ENCODE results near the gene IGLL1. TPM values are rescaled to one million over a fixed set of nuclear protein-coding genes. Genes with fewer than 3 reads are reported as not detected.
A peak's percentile ranks its signal among the peaks of the same experiment; 100 is the strongest.
"Not testable (repeated sequence)": the region's sequence is repeated elsewhere in the genome, so short reads cannot be mapped to it uniquely, and the experiment has no call there.

Gene IGLL1
- polyA plus RNA-seq, 3 donors from 2014 or later = not detected

- H3K4me1 Mint-ChIP-seq = peaks cover 0 to 3% of the 10 kb centered on the region in 2 donors
- no peak for DNase-seq
Measured at GRCh38 chr22:23604939-23605712, 25.0 kb upstream of the IGLL1 start.

DNA sequence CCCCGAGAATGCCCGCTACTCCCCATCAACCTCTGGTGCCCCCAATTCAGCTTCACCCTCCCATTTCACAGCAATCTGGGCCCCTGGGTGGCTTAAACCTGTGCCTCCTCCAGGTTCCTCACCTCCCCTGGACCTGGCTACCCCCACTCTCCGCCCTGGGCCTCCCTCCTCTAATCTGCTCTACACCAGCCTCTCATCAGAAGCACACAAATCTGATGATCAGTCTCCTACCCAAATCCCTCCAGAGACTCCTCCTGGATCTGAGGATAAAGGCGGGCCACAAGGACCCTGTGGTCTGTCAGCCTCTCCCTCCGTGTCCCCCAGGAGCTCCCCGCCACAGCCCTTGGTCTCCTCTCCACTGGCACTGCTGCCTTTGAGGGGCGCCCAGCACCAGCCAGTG is 23.2 kb upstream of the IGLL1 start:
- Mint-ChIP-seq H3K27ac (no peak overlapping the region), H3K4me3 (no peak overlapping the region), H3K4me1 (no peaks in the 10 kb centered on the region), H3K9me3 (no peaks in the 10 kb centered on the region), H3K27me3 (ENCODE audit: low read depth in 3 of 3) (peaks cover 0 to 2% (median 1%) of the 10 kb centered on the region in 3 donors), H3K36me3 (no peaks in the 10 kb centered on the region)
- DNase-seq = no peak

More at GRCh38 chr22:23604939-23605712, 25.0 kb upstream of the IGLL1 start:
- H3K9me3 Mint-ChIP-seq = no peaks in the 10 kb centered on the region
- H3K27ac Mint-ChIP-seq = no peak overlapping the region
- no peak overlapping the region for H3K4me3 Mint-ChIP-seq
- H3K27me3 Mint-ChIP-seq (ENCODE audit: low read depth in 3 of 3) = peaks cover 0 to 1% (median 0%) of the 10 kb centered on the region in 3 donors
- H3K36me3 Mint-ChIP-seq = no peaks in the 10 kb centered on the region

- Mint-ChIP-seq H3K4me3 (no peak overlapping the region), H3K4me1 (no peaks in the 10 kb centered on the region), H3K27ac (no peak overlapping the region), H3K27me3 (ENCODE audit: low read depth in 3 of 3) (peaks cover 0 to 4% (median 2%) of the 10 kb centered on the region in 3 donors), H3K9me3 (no peaks in the 10 kb centered on the region), H3K36me3 (no peaks in the 10 kb centered on the region)
- no peak for DNase-seq
Measured at GRCh38 chr22:23598805-23599518, 18.9 kb upstream of the IGLL1 start.

GRCh38 chr22:23597576-23598268 is 17.6 kb upstream of the IGLL1 start:
- H3K9me3 Mint-ChIP-seq; H3K4me3 Mint-ChIP-seq; H3K27ac Mint-ChIP-seq; H3K36me3 Mint-ChIP-seq; H3K27me3 Mint-ChIP-seq (ENCODE audit: low read depth in 3 of 3); DNase-seq; H3K4me1 Mint-ChIP-seq: not testable (repeated sequence)

DNA sequence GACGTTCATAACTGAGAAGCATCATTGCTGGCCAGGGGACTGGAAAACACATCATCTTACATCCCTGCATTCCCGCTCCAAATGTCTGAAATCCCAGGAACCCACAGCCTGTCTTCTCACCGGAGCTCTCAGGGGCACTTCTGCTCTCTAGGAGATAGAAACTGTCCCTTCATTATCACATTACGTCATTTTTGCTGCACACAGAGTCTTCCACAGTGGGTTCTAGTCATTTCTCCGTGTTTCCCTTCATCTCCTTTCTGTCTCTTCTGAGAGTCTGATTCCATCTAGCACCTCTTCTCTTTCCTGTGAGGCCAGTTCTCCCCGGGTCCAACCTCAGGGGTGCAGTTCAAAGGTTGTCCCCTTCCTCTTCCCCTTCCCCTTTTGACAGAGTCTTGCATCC is 15.8 kb upstream of the IGLL1 start:
- not testable (repeated sequence) for H3K27me3 Mint-ChIP-seq (ENCODE audit: low read depth in 3 of 3); H3K36me3 Mint-ChIP-seq; DNase-seq; H3K4me3 Mint-ChIP-seq; H3K9me3 Mint-ChIP-seq; H3K4me1 Mint-ChIP-seq
- peak overlapping the region in 1 of 6 donors; percentile 4 for H3K27ac Mint-ChIP-seq

- Mint-ChIP-seq H3K36me3 (peaks cover 0 to 10% (median 3%) of the 10 kb centered on the region in 3 donors), H3K4me3 (no peak overlapping the region), H3K4me1 (no peaks in the 10 kb centered on the region), H3K27me3 (ENCODE audit: low read depth in 3 of 3) (peaks cover 2 to 4% (median 2%) of the 10 kb centered on the region in 3 donors), H3K9me3 (peaks cover 0 to 5% (median under 1%) of the 10 kb centered on the region in 6 donors), H3K27ac (peak overlapping the region in 1 of 6 donors; percentile 43)
- DNase-seq = no peak
Measured at GRCh38 chr22:23591846-23592245, 11.8 kb upstream of the IGLL1 start.

DNA sequence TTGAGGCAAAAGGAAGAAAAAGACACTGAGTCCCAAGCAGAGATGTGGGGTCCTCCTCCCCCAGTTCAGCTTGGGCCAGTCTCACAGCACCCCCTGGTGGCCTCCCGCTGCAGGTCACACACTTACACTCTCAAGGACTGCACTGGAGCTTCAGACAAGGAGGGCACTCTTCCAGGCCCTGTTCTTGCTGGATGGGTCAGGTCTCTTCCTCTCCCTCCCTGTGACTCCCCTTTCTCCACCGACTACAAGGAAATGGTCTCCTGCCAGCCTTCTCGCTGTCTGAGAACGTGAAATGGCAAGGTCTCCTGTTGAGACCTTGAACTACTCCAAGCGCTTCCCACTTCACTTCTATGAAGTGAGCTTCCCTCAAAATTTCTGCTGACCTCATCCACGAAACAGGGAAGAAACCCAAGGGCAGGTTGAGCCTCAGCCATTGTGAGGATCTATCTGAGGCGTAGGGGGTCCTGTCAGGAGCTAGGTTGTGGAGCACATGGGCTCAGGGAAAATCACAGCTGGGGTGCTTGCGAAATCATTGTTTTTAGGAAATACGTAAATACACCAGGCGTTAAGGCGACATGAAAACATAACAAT is 11.2 kb upstream of the IGLL1 start:
- Mint-ChIP-seq H3K27me3 (ENCODE audit: low read depth in 3 of 3) (peaks cover 2 to 4% (median 2%) of the 10 kb centered on the region in 3 donors), H3K36me3 (peaks cover 0 to 10% (median 3%) of the 10 kb centered on the region in 3 donors), H3K4me3 (no peak overlapping the region), H3K9me3 (peaks cover 0 to 5% (median under 1%) of the 10 kb centered on the region in 6 donors), H3K4me1 (no peaks in the 10 kb centered on the region), H3K27ac (peak overlapping the region in 1 of 6 donors; percentile 17)
- peak; percentile 34 to 46 (median 46) for DNase-seq

DNA sequence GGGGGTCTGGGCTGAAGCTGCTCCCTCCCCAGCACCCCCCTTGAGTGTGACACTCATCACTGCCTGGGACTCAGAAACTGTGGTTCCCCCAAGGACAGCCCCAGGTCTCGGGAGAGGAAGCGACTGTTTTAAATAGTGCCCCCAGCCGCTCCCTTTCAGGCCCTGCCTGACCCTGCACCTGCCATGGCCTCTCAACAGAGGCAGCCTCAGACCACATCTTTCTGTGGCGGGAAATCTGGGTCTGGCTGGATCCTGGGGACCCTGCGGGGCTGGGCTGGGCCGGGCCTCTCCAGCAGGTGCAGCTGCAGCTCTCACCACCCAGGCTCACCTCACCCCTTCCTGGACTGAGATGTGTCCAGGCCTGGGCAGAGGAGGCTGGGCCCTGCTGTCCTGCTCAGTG is 3.7 kb upstream of the IGLL1 start:
- H3K4me3 Mint-ChIP-seq = no peak overlapping the region
- no peaks in the 10 kb centered on the region for H3K36me3 Mint-ChIP-seq
- H3K27ac Mint-ChIP-seq = no peak overlapping the region

DNA sequence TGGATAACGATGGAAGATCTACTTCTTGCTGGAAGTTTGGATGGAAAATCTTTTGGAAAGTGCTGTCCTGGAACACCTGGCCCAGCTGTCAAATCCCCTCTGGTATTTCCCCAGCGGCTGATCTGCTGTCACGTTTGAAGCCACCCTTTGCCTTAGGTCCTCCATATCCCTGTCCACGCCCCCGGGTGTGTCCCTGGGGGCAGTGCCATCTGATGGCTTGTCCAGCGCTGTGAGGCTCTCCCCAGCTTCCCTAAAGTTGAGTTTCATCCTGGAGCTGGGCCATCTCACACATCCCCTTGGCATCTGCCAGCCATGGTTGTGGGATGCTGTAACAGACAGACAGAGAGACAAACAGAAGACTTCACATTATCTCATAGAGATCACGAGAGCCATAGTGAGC is 3.1 kb upstream of the IGLL1 start:
- no peak overlapping the region for H3K4me3 Mint-ChIP-seq

More for the DNA sequence above, 3.7 kb upstream of the IGLL1 start:
- Mint-ChIP-seq H3K27me3 (ENCODE audit: low read depth in 3 of 3) (peaks cover 0 to 6% (median 2%) of the 10 kb centered on the region in 3 donors), H3K9me3 (peaks cover 0 to 2% (median 0%) of the 10 kb centered on the region in 6 donors), H3K4me1 (no peaks in the 10 kb centered on the region)
- DNase-seq = no peak

DNA sequence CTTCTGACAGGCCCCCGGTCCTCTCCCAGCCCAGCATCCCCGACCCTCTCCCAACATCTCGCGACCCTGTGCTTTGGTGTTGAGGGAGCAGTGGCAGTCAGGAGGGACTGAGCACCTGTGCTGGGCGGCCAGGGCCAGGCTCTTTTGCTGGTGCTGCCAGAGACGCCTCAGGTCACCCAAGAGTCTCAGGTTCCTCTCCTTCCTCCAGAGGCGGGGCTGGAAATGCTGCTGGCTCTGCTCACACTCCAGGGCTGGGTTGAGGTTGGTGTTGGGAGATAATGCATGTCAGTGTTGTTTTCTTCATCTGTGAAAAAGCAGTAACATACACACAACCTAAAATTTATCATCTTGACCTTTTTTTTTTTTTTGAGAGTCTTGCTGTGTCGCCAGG is 1.2 kb upstream of the IGLL1 start:
- Mint-ChIP-seq H3K27ac (no peak overlapping the region), H3K9me3 (no peaks in the 10 kb centered on the region), H3K4me1 (no peaks in the 10 kb centered on the region), H3K4me3 (no peak overlapping the region), H3K36me3 (no peaks in the 10 kb centered on the region), H3K27me3 (ENCODE audit: low read depth in 3 of 3) (peaks cover 0 to 8% (median 2%) of the 10 kb centered on the region in 3 donors)
- DNase-seq = no peak

More for the DNA sequence above, 3.1 kb upstream of the IGLL1 start:
- no peaks in the 10 kb centered on the region for H3K36me3 Mint-ChIP-seq
- no peak for DNase-seq
- peaks cover 0 to 2% (median 0%) of the 10 kb centered on the region in 6 donors for H3K9me3 Mint-ChIP-seq
- H3K27me3 Mint-ChIP-seq (ENCODE audit: low read depth in 3 of 3) = peaks cover 0 to 6% (median 2%) of the 10 kb centered on the region in 3 donors
- H3K4me1 Mint-ChIP-seq = no peaks in the 10 kb centered on the region
- H3K27ac Mint-ChIP-seq = no peak overlapping the region

DNA sequence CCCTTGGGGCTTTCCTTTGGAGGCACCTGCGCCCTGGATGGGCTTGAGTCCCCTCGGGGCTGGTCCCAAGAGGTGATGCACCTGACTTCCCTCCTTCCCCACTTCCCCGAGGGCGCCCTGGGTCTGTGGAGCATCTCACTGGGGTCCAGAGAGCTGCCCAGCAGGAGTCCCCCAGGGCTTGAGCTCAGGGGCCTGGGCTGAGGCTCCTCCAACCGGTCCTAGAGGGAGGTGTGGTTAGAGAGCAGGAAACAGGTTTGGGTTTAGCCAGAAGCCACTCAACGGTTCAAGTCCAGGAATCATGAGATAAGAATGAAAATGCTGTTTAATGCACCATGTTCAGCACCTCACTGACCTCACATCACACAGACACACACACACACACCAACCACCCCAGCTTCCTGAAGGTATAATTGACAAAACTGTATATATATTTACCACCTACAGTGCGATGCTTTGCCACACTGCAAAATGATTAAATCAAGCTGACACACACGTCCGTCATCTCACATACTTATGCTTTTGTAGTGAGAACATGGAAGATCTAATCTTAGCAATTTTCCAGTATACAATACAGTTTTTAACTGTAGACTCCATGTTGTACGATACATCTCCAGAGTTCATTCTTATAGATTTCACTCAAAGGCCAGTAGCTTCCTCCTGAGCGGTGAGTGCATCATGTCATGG is 628 bp upstream of the IGLL1 start:
- Mint-ChIP-seq H3K9me3 (no peaks in the 10 kb centered on the region), H3K4me1 (no peaks in the 10 kb centered on the region), H3K27me3 (ENCODE audit: low read depth in 3 of 3) (peaks cover 2 to 7% (median 2%) of the 10 kb centered on the region in 3 donors), H3K27ac (no peak overlapping the region), H3K4me3 (no peak overlapping the region), H3K36me3 (no peaks in the 10 kb centered on the region)
- DNase-seq = no peak

DNA sequence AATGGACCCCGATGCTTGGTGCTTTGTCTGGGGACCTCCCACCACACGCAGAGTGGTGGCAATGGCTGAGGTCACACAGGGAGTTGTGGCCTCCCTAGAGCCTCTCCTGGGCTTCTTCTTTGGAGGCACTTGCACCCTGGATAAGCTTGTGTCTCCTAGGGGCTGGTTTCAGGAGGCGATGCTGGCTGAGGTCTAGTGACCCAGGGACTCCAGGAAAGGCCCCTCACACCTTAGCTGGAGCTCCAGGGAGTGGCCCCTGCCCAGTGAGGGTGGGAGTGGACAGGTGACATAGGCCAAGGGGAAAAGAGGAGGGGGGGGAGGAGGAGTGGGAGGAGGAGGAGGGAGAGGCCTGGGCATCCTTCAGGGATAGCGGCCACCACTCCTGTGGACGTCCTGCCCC is 810 bp downstream of the IGLL1 start:
- Mint-ChIP-seq H3K27me3 (ENCODE audit: low read depth in 3 of 3) (peaks cover 2 to 6% (median 4%) of the 10 kb centered on the region in 3 donors), H3K27ac (no peak overlapping the region), H3K4me1 (no peaks in the 10 kb centered on the region), H3K9me3 (no peaks in the 10 kb centered on the region), H3K36me3 (no peaks in the 10 kb centered on the region), H3K4me3 (no peak overlapping the region)
- DNase-seq = no peak

- H3K4me1 Mint-ChIP-seq = no peaks in the 10 kb centered on the region
- H3K27ac Mint-ChIP-seq = no peak overlapping the region
- no peak overlapping the region for H3K4me3 Mint-ChIP-seq
- H3K9me3 Mint-ChIP-seq = no peaks in the 10 kb centered on the region
- no peaks in the 10 kb centered on the region for H3K36me3 Mint-ChIP-seq
- H3K27me3 Mint-ChIP-seq (ENCODE audit: low read depth in 3 of 3) = peaks cover 0 to 6% (median 4%) of the 10 kb centered on the region in 3 donors
- DNase-seq = no peak
Measured at GRCh38 chr22:23578306-23578705, 1.8 kb downstream of the IGLL1 start.
